C4-2B (cell line): ENCODE measurements around the gene CACNA2D3.

Experiments used
- CTCF ChIP-seq: fragments of 450-650 bp; conservative IDR thresholded peaks from 2 replicates; pipeline ENCODE4 v1.5.1; 2017; ENCODE audit warnings: mild to moderate bottlenecking
- ZFX ChIP-seq: fragments of 450-650 bp; IDR thresholded peaks from 2 replicates; pipeline ENCODE4 v1.6.1; 2017

- TF ChIP-seq CTCF = no peak
- TF ChIP-seq ZFX = no peak
Observed at GRCh38 chr3:54133196-54133595, 10.8 kb downstream of the CACNA2D3 start.
